H7 (cell line): Measurements from ENCODE around the gene AUNIP. TPM values are rescaled to one million over a fixed set of nuclear protein-coding genes. Genes with fewer than 3 reads are reported as not detected.

ENCODE experiments used
- DNase-seq: peaks from one replicate; pipeline ENCODE4 v3.0.0; 2012
- H3K27me3 ChIP-seq: 2 replicates; pipeline ENCODE4 v1.6.0; 2011; ENCODE audit warnings: mild to moderate bottlenecking, low read length; ENCODE audit not compliant: control insufficient read depth, insufficient read depth
- H3K36me3 ChIP-seq: replicated peaks from 2 replicates; pipeline ENCODE4 v1.5.1; 2011; ENCODE audit warnings: low read length; ENCODE audit not compliant: control insufficient read depth, insufficient read depth
- H3K4me3 ChIP-seq: 2 replicates; pipeline ENCODE4 v1.5.1; 2011; ENCODE audit warnings: low read depth, mild to moderate bottlenecking, control low read depth, low read length, moderate library complexity; ENCODE audit not compliant: insufficient read depth
- total RNA-seq: library from RNA; depleted of rRNA; stranded (reverse); fragments of >200 nt; shearing (Covaris generic); gene quantifications from 2 replicates; pipeline ENCODE4 v1.2.3, GENCODE V29; 2014

Gene AUNIP
- total RNA-seq, 1 experiment from 2014 or later: 38.9 TPM

DNA sequence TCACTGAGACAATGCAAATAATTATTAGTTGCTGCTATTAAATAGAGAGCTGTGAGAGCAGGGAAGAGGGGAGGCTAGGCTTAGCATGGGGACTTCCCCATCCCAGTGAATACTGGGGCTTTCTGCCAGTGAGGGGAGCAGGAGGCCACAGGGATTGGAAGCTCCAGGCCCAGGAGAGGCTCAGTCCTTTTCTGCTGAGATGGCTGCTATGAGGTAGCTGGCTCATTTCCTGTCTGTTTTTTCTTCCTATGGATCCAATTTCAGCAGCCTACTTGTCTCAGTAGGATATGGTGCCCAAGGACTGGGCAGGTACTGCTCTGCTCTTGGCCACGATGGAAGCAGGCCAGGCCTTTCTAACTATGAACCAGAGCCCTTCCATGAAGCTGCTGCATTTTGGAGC, 37.0 kb upstream of the AUNIP start:
- no peak for DNase-seq
- H3K27me3 ChIP-seq: no peaks in the 10 kb centered on the region
- H3K4me3 ChIP-seq: no peak overlapping the region
- H3K36me3 ChIP-seq: peaks cover 13% of the 10 kb centered on the region

DNA sequence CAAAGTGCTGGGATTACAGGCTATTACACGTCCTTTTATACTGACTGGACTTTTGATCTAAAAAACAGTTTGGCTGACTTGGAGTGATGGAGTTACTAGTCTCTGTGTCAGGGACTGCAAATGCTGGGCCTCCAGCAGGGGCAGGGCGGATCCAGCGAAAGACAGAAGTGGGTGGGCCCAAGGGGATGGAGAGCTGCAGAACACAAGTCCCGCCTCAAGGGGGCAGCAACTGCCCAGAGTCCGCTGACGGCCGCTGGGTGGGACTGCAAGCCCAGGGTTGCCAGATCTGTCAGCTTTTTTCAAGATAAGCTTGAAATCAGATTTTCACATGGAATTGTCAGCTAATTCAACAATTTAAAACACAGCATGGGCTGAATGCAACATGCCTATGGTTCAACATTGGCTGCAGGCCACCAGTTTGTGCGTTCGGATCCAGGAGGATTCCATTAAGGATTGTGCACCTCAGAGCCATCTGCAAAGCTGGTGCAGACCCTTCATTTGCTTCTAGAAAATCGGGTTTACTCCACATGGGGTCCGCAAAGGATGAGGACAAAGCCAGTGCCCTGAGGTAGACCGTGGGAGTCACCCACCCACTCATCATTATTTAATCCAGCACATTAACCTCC, 36.2 kb upstream of the AUNIP start:
- no peak overlapping the region for H3K4me3 ChIP-seq
- peak; percentile 96 for DNase-seq

DNA sequence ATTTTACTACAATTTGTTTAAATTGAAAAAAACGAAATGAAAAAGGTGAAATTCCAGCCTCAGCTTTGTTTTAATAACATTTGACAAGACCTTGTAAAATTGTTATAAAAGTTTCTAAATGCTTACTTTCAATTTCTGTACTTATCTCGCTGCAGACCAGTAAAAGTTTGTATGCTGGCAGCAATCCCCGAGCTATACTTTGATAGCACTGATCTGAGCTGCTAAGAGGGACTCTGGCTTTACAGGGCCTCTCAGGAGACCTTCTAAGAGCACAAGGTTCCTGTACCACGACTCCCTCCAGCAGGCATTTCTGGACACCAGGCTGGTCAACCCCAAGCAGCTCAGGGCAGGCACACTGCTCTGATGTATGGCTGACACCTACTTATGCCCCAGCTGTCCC, 33.9 kb upstream of the AUNIP start:
- no peak overlapping the region for H3K4me3 ChIP-seq
- no peaks in the 10 kb centered on the region; the same call in none of the 2 replicates for H3K36me3 ChIP-seq
- no peaks in the 10 kb centered on the region for H3K27me3 ChIP-seq
- DNase-seq: no peak

More for the DNA sequence above, 36.2 kb upstream of the AUNIP start:
- peaks cover 8% of the 10 kb centered on the region for H3K36me3 ChIP-seq
- H3K27me3 ChIP-seq: no peaks in the 10 kb centered on the region

DNA sequence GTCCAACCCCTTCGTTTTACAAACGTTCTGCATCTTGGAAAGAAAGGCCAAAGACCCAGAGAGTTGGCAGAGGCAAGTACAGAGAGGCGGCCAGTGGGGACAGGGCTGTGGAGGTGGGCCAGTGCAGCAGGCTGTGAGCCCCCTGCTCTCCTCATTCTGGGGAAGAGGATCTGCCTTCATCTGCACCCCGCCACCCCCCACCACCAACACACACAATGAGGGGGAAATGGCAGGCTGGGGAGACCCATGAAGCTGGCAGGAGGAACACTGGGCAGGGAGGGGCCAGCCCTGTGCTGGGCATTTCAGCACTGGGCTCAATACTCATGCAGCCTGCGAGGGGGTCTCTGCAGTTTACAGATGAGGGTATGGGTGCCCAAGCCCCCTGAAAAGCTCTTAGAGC, 32.3 kb upstream of the AUNIP start:
- no peaks in the 10 kb centered on the region for H3K27me3 ChIP-seq
- DNase-seq: no peak
- no peak overlapping the region for H3K4me3 ChIP-seq
- H3K36me3 ChIP-seq: no peaks in the 10 kb centered on the region; the same call in none of the 2 replicates

DNA sequence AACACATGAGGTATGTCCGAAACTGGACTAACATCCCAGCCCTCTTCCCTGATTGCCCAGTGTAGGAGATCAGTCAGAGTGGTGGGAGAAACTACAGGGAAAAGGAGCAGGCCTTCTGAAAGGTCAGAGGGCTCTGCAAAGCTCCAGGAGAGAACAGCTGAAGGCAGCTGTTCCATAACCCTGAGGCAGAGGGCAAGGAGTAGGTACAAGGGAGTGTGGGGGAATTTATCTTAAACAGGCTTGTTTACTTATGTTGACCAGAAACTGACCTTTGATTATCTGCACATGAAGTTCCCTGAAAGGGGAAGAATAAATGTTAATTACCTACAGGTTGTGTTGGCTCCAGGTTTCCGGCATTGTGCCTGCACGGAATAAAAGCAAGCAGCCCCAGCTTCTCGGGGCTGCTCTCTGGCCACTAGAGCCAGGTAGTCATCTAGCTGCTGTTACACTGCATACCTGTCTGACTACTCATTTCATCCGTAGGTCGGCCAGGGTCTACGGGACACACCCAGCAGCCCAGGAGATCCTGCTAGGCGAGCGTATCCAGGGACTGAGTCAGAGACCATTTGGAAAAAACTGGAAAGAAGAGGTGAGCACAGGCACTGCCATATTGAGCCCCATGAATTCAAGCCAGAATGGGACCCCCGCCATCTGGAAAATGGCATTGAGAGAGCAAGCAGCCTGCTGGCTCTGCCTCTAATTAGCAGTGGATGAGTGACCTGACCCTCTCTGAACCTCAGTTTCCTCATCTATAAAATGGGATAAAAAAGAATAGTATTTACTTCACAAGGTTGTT, 31.2 kb upstream of the AUNIP start:
- Histone ChIP-seq H3K36me3 (no peaks in the 10 kb centered on the region; the same call in 1 of the 2 replicates), H3K4me3 (no peak overlapping the region), H3K27me3 (no peaks in the 10 kb centered on the region)
- no peak for DNase-seq

DNA sequence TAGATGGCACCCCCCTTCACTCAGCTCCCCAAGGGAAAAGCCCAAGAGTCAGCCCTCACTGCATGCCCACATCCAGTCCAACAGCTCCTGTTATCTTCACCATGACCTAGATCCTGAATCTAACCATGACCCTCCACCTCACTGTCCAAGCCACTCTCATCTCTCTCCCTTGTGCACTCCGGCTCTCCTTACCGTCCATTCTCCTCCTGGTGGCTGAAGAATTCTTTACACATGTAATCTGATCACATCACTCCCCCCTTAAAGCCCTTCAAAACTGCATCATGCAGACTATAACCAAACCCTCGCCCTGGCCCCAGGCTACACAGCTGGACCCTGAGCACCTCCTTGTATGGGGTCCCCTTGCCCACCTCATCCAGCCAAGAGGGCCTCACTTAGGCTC, 30.2 kb upstream of the AUNIP start:
- Histone ChIP-seq H3K36me3 (no peaks in the 10 kb centered on the region; the same call in 1 of the 2 replicates), H3K4me3 (no peak overlapping the region), H3K27me3 (no peaks in the 10 kb centered on the region)
- DNase-seq: no peak

DNA sequence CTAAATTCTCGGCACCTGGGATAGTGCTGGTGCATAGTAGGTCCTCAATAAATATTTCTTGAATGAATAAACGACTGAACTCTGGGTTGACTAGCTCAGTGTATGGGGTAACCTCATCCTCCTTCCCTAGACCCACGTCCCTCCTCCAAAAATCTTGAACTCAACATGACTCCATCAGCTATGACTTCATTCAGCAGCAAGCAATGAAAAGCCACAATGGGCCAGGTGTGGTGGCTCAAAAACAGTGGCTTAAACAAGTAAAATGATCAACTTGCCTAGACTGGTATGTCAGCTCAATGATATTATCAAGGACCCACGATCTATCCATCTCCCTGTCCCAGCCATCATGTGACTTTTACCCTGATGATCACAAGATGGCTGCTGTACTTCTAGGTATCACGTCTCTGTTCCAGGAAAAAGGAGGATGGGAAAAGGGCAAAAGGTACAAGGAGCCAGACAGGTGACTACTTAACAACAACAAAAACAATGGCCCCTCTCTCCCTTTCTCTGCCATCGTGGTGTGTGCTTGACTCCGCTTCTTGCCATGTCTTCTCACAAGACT, 29.2 kb upstream of the AUNIP start:
- Histone ChIP-seq H3K36me3 (no peaks in the 10 kb centered on the region), H3K4me3 (no peak overlapping the region), H3K27me3 (no peaks in the 10 kb centered on the region)
- DNase-seq: no peak

DNA sequence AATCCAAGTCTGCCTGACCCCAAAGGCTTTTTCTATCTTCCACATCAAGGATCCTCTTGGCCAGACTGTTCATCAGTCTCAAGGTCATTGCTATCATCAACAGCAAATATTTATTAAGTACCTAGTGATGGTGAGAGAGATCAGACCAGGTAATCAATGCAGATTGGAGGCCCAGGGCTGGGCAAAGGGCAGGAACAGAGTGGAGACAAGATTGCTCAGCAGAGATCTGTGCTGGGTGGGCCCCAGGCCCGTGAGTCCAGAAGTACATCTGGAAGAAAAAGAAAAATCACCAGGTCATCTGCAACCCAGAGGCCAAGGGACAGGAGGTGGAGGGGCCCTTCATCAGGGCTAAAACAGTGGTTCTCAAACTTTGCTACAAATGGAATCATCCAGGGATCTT, 26.3 kb upstream of the AUNIP start:
- Histone ChIP-seq H3K27me3 (no peaks in the 10 kb centered on the region; the same call in 1 of the 2 replicates), H3K36me3 (no peaks in the 10 kb centered on the region), H3K4me3 (no peak overlapping the region)
- no peak for DNase-seq

DNA sequence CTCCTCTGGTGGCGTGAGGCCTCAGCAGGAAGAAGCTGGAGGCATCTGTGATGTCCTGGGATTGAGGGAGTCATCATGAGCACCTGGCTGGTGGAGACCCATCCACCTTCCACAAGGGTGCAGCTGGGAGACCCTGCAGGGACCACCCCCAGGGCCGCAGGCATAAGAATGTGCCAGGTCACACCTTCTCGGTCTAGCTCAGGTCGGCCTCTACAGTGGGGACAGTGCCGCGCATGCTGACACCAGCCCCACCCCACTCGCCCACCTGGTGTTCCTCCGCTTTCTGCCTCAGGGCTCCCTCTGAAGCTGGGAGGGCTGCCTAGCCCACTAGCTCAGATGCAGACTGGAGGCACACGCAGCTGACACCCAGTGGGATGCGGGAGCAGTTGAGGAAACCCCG, 22.0 kb upstream of the AUNIP start:
- no peaks in the 10 kb centered on the region; the same call in none of the 2 replicates for H3K27me3 ChIP-seq
- no peaks in the 10 kb centered on the region for H3K36me3 ChIP-seq
- H3K4me3 ChIP-seq: no peak overlapping the region
- peak; percentile 32 for DNase-seq

DNA sequence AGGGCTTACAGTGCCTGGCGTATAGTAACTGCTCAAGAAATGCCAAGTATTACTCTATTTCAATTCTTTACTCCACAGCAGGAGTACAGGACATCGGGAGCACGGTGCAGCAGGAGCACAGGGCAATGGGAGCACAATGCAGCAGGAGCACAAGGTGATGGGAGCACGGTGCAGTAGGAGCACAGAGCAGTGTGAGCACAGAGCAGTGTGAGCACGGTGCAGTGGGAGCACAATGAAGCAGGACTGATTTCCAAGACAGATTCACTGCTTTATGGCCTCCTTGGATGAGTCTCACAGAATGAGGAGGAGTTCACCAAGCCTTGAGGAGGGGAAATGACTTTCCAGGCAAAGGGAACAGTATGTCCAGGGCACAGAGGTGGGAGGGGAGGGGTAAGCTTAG, 21.3 kb upstream of the AUNIP start:
- Histone ChIP-seq H3K36me3 (no peaks in the 10 kb centered on the region), H3K4me3 (no peak overlapping the region), H3K27me3 (no peaks in the 10 kb centered on the region; the same call in none of the 2 replicates)
- DNase-seq: peak; percentile 13

DNA sequence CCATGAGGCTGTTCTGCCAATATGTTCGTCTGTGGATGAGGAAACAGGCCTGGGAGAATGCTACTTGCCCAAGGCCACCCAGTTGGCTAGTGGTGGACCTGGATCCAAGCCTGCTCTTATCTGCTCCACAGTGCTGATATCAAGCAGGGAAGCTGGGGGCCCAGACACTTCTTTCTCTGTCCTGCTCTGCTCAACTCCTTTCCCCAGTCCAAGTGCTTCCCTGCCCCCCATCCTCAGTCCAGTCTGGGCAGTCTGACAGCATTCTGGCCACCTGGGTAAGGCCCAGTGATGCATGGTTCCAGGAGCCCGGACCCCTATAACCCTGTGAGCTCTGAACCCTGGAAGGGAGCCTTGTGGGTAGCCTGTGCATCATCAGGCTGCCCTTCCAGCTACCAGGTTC, 20.4 kb upstream of the AUNIP start:
- DNase-seq: no peak
- Histone ChIP-seq H3K36me3 (no peaks in the 10 kb centered on the region), H3K4me3 (no peak overlapping the region), H3K27me3 (no peaks in the 10 kb centered on the region; the same call in none of the 2 replicates)

DNA sequence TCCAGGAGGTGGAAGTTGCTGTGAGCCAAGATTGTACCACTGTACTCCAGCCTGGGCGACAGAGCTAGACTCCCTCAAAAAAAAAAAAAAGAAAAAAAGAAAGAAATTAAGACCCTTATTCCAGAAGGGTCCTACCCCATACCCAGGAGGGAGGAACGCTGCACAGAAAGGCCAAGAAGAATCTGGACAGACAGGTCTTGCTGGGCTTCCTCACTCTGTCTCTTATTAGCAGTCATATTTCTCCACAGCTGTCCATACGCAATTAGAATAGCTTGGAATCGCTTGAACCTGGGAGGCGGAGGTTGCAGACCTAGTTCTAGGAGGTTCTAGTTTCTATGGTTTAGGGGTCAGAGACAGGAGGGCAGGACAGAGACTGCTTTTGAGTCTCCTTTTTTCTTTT, 19.4 kb upstream of the AUNIP start:
- Histone ChIP-seq H3K36me3 (no peaks in the 10 kb centered on the region), H3K27me3 (peaks cover 2% of the 10 kb centered on the region), H3K4me3 (no peak overlapping the region)
- DNase-seq: no peak

DNA sequence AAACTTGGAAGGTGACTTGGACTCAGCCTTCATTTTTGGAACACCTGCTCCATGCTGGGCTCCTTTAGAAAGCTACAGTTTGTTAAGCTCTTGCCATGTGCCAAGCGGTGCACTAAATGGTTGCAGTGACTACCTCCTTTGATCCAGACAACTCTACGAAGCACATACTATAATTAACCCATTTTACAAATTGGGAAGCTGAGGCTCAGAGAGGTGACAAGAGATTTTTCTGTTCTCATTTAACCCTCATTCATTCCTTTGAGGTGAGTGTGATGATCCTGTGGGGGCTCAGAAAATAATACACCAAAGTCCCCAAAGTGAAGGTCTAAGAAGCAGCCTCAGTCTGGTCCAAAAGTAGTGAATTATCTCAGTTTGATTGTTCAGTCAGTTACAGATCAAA, 17.9 kb upstream of the AUNIP start:
- no peak for DNase-seq
- no peaks in the 10 kb centered on the region for H3K36me3 ChIP-seq
- no peak overlapping the region for H3K4me3 ChIP-seq
- H3K27me3 ChIP-seq: peaks cover 2% of the 10 kb centered on the region

DNA sequence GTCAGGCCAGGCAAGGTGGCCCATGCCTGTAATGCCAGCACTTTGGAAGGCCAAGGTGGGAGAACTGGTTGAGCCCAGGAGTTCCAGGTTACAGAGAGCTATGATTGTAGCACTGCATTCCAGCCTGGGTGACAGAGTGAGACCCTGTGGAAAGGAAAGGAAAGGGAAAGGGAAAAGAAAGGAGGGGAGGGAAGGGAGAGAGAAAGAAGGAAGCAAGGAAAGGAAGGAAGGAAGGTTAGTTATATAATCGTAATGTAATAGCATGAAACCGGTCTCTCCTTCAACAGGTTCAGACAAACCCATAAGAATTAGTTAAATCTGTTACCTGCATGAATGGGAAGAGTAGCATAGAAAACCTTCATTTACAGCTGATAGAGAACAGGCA, 17.4 kb upstream of the AUNIP start:
- no peak for DNase-seq
- Histone ChIP-seq H3K27me3 (peaks cover 2% of the 10 kb centered on the region), H3K36me3 (no peaks in the 10 kb centered on the region), H3K4me3 (no peak overlapping the region)
